Measurements from ENCODE around the gene MGAT2. TPM values are rescaled to one million over a fixed set of nuclear protein-coding genes. Genes with fewer than 3 reads are reported as not detected.
A peak's percentile ranks its signal among the peaks of the same experiment; 100 is the strongest.

MGAT2 gene
- total RNA-seq (10 to 100 TPM; 36.5 to 39.1 TPM), polyA plus RNA-seq (ENCODE audit: insufficient read length in 2 of 2) (10 to 100 TPM; 17.3 to 27.7 TPM)
- long read RNA-seq, donor 1, transcript MGAT2-201 (1 exons, 2,687 nt) = major isoform, 35 of 35 reads
- long read RNA-seq, donor 1, partial matches to known transcripts = 0 of 35 reads
- long read RNA-seq, donor 1, other reads (novel, unspliced or antisense) = 0 of 35 reads
- long read RNA-seq, donor 2, partial matches to known transcripts = 0 of 2 reads
- long read RNA-seq, donor 2, other reads (novel, unspliced or antisense) = 0 of 2 reads
- long read RNA-seq, donor 3, transcript MGAT2-201 (1 exons, 2,687 nt) = major isoform, 13 of 13 reads
- long read RNA-seq, donor 3, partial matches to known transcripts = 0 of 13 reads
- long read RNA-seq, donor 3, other reads (novel, unspliced or antisense) = 0 of 13 reads
- long read RNA-seq, donor 4, transcript MGAT2-201 (1 exons, 2,687 nt) = major isoform, 49 of 49 reads
- long read RNA-seq, donor 4, partial matches to known transcripts = 0 of 49 reads
- long read RNA-seq, donor 4, other reads (novel, unspliced or antisense) = 0 of 49 reads

- Histone ChIP-seq H3K36me3 (ENCODE audit: control insufficient read depth, insufficient read depth, low read length) (peaks cover 18% of the 10 kb centered on the region), H3K4me1 (ENCODE audit: control insufficient read depth, insufficient read depth, low read length) (peaks cover 11% of the 10 kb centered on the region), H3K4me3 (ENCODE audit: low read depth, low read length) (peak within 1 kb of the TSS; percentile 99), H3K27ac (ENCODE audit: low read depth, low read length) (peak within 1 kb of the TSS; percentile 97), H3K9me3 (ENCODE audit: control insufficient read depth, insufficient read depth, low read length) (no peaks in the 10 kb centered on the region), H3K27me3 (ENCODE audit: control insufficient read depth, insufficient read depth, low read length) (no peaks in the 10 kb centered on the region)
- DNase-seq (ENCODE audit: low read depth in 4 of 6, low spot score in 6 of 6) = peak; percentile 92 to 99 (median 96)
- under 1% methylated on average over 85 of the region's 85 CpGs for WGBS (ENCODE audit: insufficient coverage)
Measured at GRCh38 chr14:49620182-49621113, at the start of gene MGAT2, which contains the start of gene RPL36AL. Gene MGAT2 (plus strand): TSS chr14:49620799. CDS start chr14:49621269, 470 bp downstream. Gene RPL36AL (minus strand): TSS chr14:49620626. CDS start chr14:49619104, 1,522 bp downstream.

- DNase-seq (ENCODE audit: low read depth in 4 of 6, low spot score in 6 of 6) = peak in 1 of 6 donors; percentile 66
- Histone ChIP-seq H3K4me1 (ENCODE audit: control insufficient read depth, insufficient read depth, low read length) (no peaks in the 10 kb centered on the region), H3K4me3 (ENCODE audit: low read depth, low read length) (no peak overlapping the region), H3K36me3 (ENCODE audit: control insufficient read depth, insufficient read depth, low read length) (peaks cover 15% of the 10 kb centered on the region), H3K27me3 (ENCODE audit: control insufficient read depth, insufficient read depth, low read length) (no peaks in the 10 kb centered on the region), H3K9me3 (ENCODE audit: control insufficient read depth, insufficient read depth, low read length) (no peaks in the 10 kb centered on the region), H3K27ac (ENCODE audit: low read depth, low read length) (no peak overlapping the region)
- 100% methylated on average over 1 of the region's 5 CpGs for WGBS (ENCODE audit: insufficient coverage)
Measured at GRCh38 chr14:49574038-49574437, 46.6 kb upstream of the MGAT2 start.

- Histone ChIP-seq H3K9me3 (ENCODE audit: control insufficient read depth, insufficient read depth, low read length) (no peaks in the 10 kb centered on the region), H3K27me3 (ENCODE audit: control insufficient read depth, insufficient read depth, low read length) (no peaks in the 10 kb centered on the region), H3K36me3 (ENCODE audit: control insufficient read depth, insufficient read depth, low read length) (peaks cover 21% of the 10 kb centered on the region), H3K27ac (ENCODE audit: low read depth, low read length) (no peak overlapping the region), H3K4me1 (ENCODE audit: control insufficient read depth, insufficient read depth, low read length) (peaks cover 3% of the 10 kb centered on the region), H3K4me3 (ENCODE audit: low read depth, low read length) (no peak overlapping the region)
- WGBS (ENCODE audit: insufficient coverage) = no CpG with 5 or more reads among the region's 1 CpG
- no peak for DNase-seq (ENCODE audit: low read depth in 4 of 6, low spot score in 6 of 6)
Measured at GRCh38 chr14:49578141-49578540, 42.5 kb upstream of the MGAT2 start.

- 100% methylated on average over 1 of the region's 2 CpGs for WGBS (ENCODE audit: insufficient coverage)
- H3K27ac ChIP-seq (ENCODE audit: low read depth, low read length) = no peak overlapping the region
- peaks cover 14% of the 10 kb centered on the region for H3K4me1 ChIP-seq (ENCODE audit: control insufficient read depth, insufficient read depth, low read length)
- DNase-seq (ENCODE audit: low read depth in 4 of 6, low spot score in 6 of 6) = no peak
- H3K4me3 ChIP-seq (ENCODE audit: low read depth, low read length) = no peak overlapping the region
- peaks cover 30% of the 10 kb centered on the region for H3K36me3 ChIP-seq (ENCODE audit: control insufficient read depth, insufficient read depth, low read length)
- no peaks in the 10 kb centered on the region for H3K9me3 ChIP-seq (ENCODE audit: control insufficient read depth, insufficient read depth, low read length)
- H3K27me3 ChIP-seq (ENCODE audit: control insufficient read depth, insufficient read depth, low read length) = no peaks in the 10 kb centered on the region
Measured at GRCh38 chr14:49579841-49580240, 40.8 kb upstream of the MGAT2 start.

GRCh38 chr14:49581209-49582112, 39.1 kb upstream of the MGAT2 start:
- Histone ChIP-seq H3K27ac (ENCODE audit: low read depth, low read length) (no peak overlapping the region), H3K36me3 (ENCODE audit: control insufficient read depth, insufficient read depth, low read length) (peaks cover 25% of the 10 kb centered on the region)
- WGBS (ENCODE audit: insufficient coverage) = 93% methylated on average over 7 of the region's 9 CpGs

GRCh38 chr14:49582113-49582977, 38.3 kb upstream of the MGAT2 start:
- H3K27me3 ChIP-seq (ENCODE audit: control insufficient read depth, insufficient read depth, low read length) = no peaks in the 10 kb centered on the region
- no peak overlapping the region for H3K4me3 ChIP-seq (ENCODE audit: low read depth, low read length)
- WGBS (ENCODE audit: insufficient coverage) = 96% methylated on average over 3 of the region's 4 CpGs
- no peaks in the 10 kb centered on the region for H3K9me3 ChIP-seq (ENCODE audit: control insufficient read depth, insufficient read depth, low read length)
- no peak overlapping the region for H3K27ac ChIP-seq (ENCODE audit: low read depth, low read length)
- no peak for DNase-seq (ENCODE audit: low read depth in 4 of 6, low spot score in 6 of 6)
- peaks cover 20% of the 10 kb centered on the region for H3K36me3 ChIP-seq (ENCODE audit: control insufficient read depth, insufficient read depth, low read length)
- H3K4me1 ChIP-seq (ENCODE audit: control insufficient read depth, insufficient read depth, low read length) = peaks cover 20% of the 10 kb centered on the region

More at GRCh38 chr14:49581209-49582112, 39.1 kb upstream of the MGAT2 start:
- Histone ChIP-seq H3K4me1 (ENCODE audit: control insufficient read depth, insufficient read depth, low read length) (peaks cover 20% of the 10 kb centered on the region), H3K27me3 (ENCODE audit: control insufficient read depth, insufficient read depth, low read length) (no peaks in the 10 kb centered on the region), H3K4me3 (ENCODE audit: low read depth, low read length) (no peak overlapping the region), H3K9me3 (ENCODE audit: control insufficient read depth, insufficient read depth, low read length) (no peaks in the 10 kb centered on the region)
- no peak for DNase-seq (ENCODE audit: low read depth in 4 of 6, low spot score in 6 of 6)

GRCh38 chr14:49583629-49584028, 37.0 kb upstream of the MGAT2 start:
- 100% methylated on average over 2 of the region's 6 CpGs for WGBS (ENCODE audit: insufficient coverage)
- Histone ChIP-seq H3K27me3 (ENCODE audit: control insufficient read depth, insufficient read depth, low read length) (no peaks in the 10 kb centered on the region), H3K9me3 (ENCODE audit: control insufficient read depth, insufficient read depth, low read length) (no peaks in the 10 kb centered on the region), H3K4me3 (ENCODE audit: low read depth, low read length) (no peak overlapping the region), H3K27ac (ENCODE audit: low read depth, low read length) (no peak overlapping the region), H3K36me3 (ENCODE audit: control insufficient read depth, insufficient read depth, low read length) (peaks cover 17% of the 10 kb centered on the region), H3K4me1 (ENCODE audit: control insufficient read depth, insufficient read depth, low read length) (peaks cover 20% of the 10 kb centered on the region)
- DNase-seq (ENCODE audit: low read depth in 4 of 6, low spot score in 6 of 6) = no peak

GRCh38 chr14:49584058-49584457, 36.5 kb upstream of the MGAT2 start:
- H3K9me3 ChIP-seq (ENCODE audit: control insufficient read depth, insufficient read depth, low read length) = no peaks in the 10 kb centered on the region
- H3K36me3 ChIP-seq (ENCODE audit: control insufficient read depth, insufficient read depth, low read length) = peaks cover 17% of the 10 kb centered on the region
- H3K27ac ChIP-seq (ENCODE audit: low read depth, low read length) = no peak overlapping the region
- DNase-seq (ENCODE audit: low read depth in 4 of 6, low spot score in 6 of 6) = no peak
- 94% methylated on average over 8 of the region's 11 CpGs for WGBS (ENCODE audit: insufficient coverage)
- no peak overlapping the region for H3K4me3 ChIP-seq (ENCODE audit: low read depth, low read length)
- H3K27me3 ChIP-seq (ENCODE audit: control insufficient read depth, insufficient read depth, low read length) = no peaks in the 10 kb centered on the region
- peaks cover 20% of the 10 kb centered on the region for H3K4me1 ChIP-seq (ENCODE audit: control insufficient read depth, insufficient read depth, low read length)
